Suppressor macrophage treated with lipopolysaccharide for 1 hour (primary cell): ENCODE measurements around the gene EFCAB3.
A peak's percentile ranks its signal among the peaks of the same experiment; 100 is the strongest.
"Not testable (repeated sequence)": the region's sequence is repeated elsewhere in the genome, so short reads cannot be mapped to it uniquely, and the experiment has no call there.

Experiments used
- DNase-seq, 3 donors: peaks; one replicate each; pipeline ENCODE4 v3.0.0-alpha.2; 2020 to 2022

The EFCAB3 gene

GRCh38 chr17:62380253-62380652 is at the start of gene EFCAB3:
Gene EFCAB3, plus strand, starts transcription at chr17:62380553. Its CDS starts 2,427 bp downstream, at chr17:62382980.
- DNase-seq = no peak

- no peak for DNase-seq
These were observed 43.8 kb upstream of the EFCAB3 start for GRCh38 chr17:62336527-62336926.

GRCh38 chr17:62343764-62344270 is 36.5 kb upstream of the EFCAB3 start:
- peak; percentile 5 to 21 (median 6) for DNase-seq

- no peak for DNase-seq
These were observed 29.2 kb upstream of the EFCAB3 start for GRCh38 chr17:62351176-62351575.

- no peak for DNase-seq
These were observed 14.2 kb upstream of the EFCAB3 start for GRCh38 chr17:62366191-62366590.

GRCh38 chr17:62381561-62381960 is 1.2 kb downstream of the EFCAB3 start:
- DNase-seq = no peak

GRCh38 chr17:62388856-62389255 is 8.5 kb downstream of the EFCAB3 start:
- peak in 1 of 3 donors; percentile 1 for DNase-seq

- no peak for DNase-seq
These were observed 12.6 kb downstream of the EFCAB3 start for GRCh38 chr17:62392908-62393307.

- no peak for DNase-seq
These were observed 18.5 kb downstream of the EFCAB3 start for GRCh38 chr17:62398891-62399290.

- DNase-seq = no peak
These were observed 25.1 kb downstream of the EFCAB3 start for GRCh38 chr17:62405451-62405850.

- not testable (repeated sequence) for DNase-seq
These were observed 32.7 kb downstream of the EFCAB3 start for GRCh38 chr17:62413090-62413489.

GRCh38 chr17:62423647-62424461 is 43.5 kb downstream of the EFCAB3 start, which contains the start of gene METTL2A:
Gene METTL2A, plus strand, starts transcription at chr17:62423897. Its CDS starts 6 bp downstream, at chr17:62423903.
- peak; percentile 87 to 90 (median 88) for DNase-seq

GRCh38 chr17:62426214-62426613 is 45.9 kb downstream of the EFCAB3 start:
- not testable (repeated sequence) for DNase-seq

GRCh38 chr17:62435251-62435650 is 54.9 kb downstream of the EFCAB3 start:
- not testable (repeated sequence) for DNase-seq

GRCh38 chr17:62441181-62441580 is 60.8 kb downstream of the EFCAB3 start:
- DNase-seq = peak; percentile 34 to 64 (median 57)

- no peak for DNase-seq
These were observed 63.7 kb downstream of the EFCAB3 start for GRCh38 chr17:62444063-62444462.

- DNase-seq = not testable (repeated sequence)
These were observed 65.4 kb downstream of the EFCAB3 start for GRCh38 chr17:62445791-62446190.

- peak; percentile 47 to 71 (median 61) for DNase-seq
These were observed 71.8 kb downstream of the EFCAB3 start for GRCh38 chr17:62452195-62452594.

GRCh38 chr17:62453041-62453440 is 72.7 kb downstream of the EFCAB3 start:
- not testable (repeated sequence) for DNase-seq

- not testable (repeated sequence) for DNase-seq
These were observed 73.3 kb downstream of the EFCAB3 start for GRCh38 chr17:62453656-62454055.

GRCh38 chr17:62454111-62454510 is 73.8 kb downstream of the EFCAB3 start:
- DNase-seq = not testable (repeated sequence)

GRCh38 chr17:62456016-62456415 is 75.7 kb downstream of the EFCAB3 start:
- DNase-seq = no peak

- not testable (repeated sequence) for DNase-seq
These were observed 78.1 kb downstream of the EFCAB3 start for GRCh38 chr17:62458483-62458882.

GRCh38 chr17:62464422-62464821 is 84.1 kb downstream of the EFCAB3 start:
- DNase-seq = not testable (repeated sequence)
